Gastrocnemius medialis (tissue), 4 donors: ENCODE data around the gene VDR. TPM values are rescaled to one million over a fixed set of nuclear protein-coding genes. Genes with fewer than 3 reads are reported as not detected.

Source experiments
- ATAC-seq, 2 donors: fragments of 150-250 bp; one replicate each; pipeline ENCODE4 v1.9.1; 2016
- DNase-seq, 2 donors: peaks; one replicate each; pipeline ENCODE4 v3.0.0-alpha.2; 2019
- H3K27ac ChIP-seq, 4 donors: fragments of 200-600 bp; sonication (generic); 1 replicate in 1 of 4; 2 replicates in 3 of 4; pipeline ENCODE4 v1.5.1; 2016 to 2018; ENCODE audit warnings: mild to moderate bottlenecking in 2 of 4, moderate library complexity in 1 of 4
- H3K27me3 ChIP-seq, 3 donors: fragments of 200-600 bp; sonication (generic) in 2 of 3; 1 replicate in 1 of 3; 2 replicates in 2 of 3; pipeline versions ENCODE4 v1.5.1 to v1.6.0; 2016 to 2019; ENCODE audit warnings: mild to moderate bottlenecking in 1 of 3, moderate library complexity in 1 of 3
- H3K36me3 ChIP-seq, 2 donors: fragments of 200-600 bp; sonication (generic) in 1 of 2; one replicate each; pipeline ENCODE4 v1.5.1; 2017 to 2018
- H3K4me1 ChIP-seq, 2 donors: fragments of 200-600 bp; sonication (generic) in 1 of 2; one replicate each; pipeline ENCODE4 v1.5.1; 2016 to 2017; ENCODE audit warnings: mild to moderate bottlenecking in 2 of 2
- H3K4me3 ChIP-seq, 4 donors: fragments of 200-600 bp; sonication (generic) in 3 of 4; 1 replicate in 1 of 4; 2 replicates in 3 of 4; pipeline ENCODE4 v1.5.1; 2016 to 2019; ENCODE audit warnings: mild to moderate bottlenecking in 2 of 4
- H3K9me3 ChIP-seq, 3 donors: fragments of 200-600 bp; sonication (generic) in 2 of 3; 1 replicate in 1 of 3; 2 replicates in 2 of 3; pipeline ENCODE4 v1.5.1; 2016 to 2019
- POLR2A ChIP-seq, 2 donors: fragments of 450-650 bp; IDR thresholded peaks; one replicate each; pipeline ENCODE4 v1.6.1; 2017; ENCODE audit warnings: antibody characterized with exemption in 2 of 2, mild to moderate bottlenecking in 2 of 2, moderate library complexity in 2 of 2
- in situ Hi-C, 4 donors: fragments of 200-750 bp; cut with MboI; loops; one replicate each; pipeline versions ENCODE4 v1.15.0 to v1.8.0; 2017; ENCODE audit warnings: low sequenced_read_pairs in 4 of 4
- intact Hi-C: fragments of 100-400 bp; cut with DNase I; formaldehyde crosslinking; loops from one replicate; pipeline ENCODE4 v1.15.1; 2023; ENCODE audit warnings: low total_unique reads
- total RNA-seq, 4 donors: library from RNA; depleted of rRNA; stranded (reverse); fragments of >200 nt; gene quantifications; one replicate each; pipeline versions ENCODE4 v1.1.0 to v1.2.3, GENCODE V29; 2016
- TF ChIP-seq, protein P1 (sequence below), 5 experiments: fragments of 450-650 bp in 3 of 5; fragments of 200-600 bp in 2 of 5; sonication (generic) in 2 of 5; IDR thresholded peaks in 4 of 5; conservative IDR thresholded peaks in 1 of 5; 1 replicate in 4 of 5; 2 replicates in 1 of 5; pipeline ENCODE4 v1.5.1; 2016 to 2019; ENCODE audit warnings: antibody characterized with exemption in 5 of 5, mild to moderate bottlenecking in 3 of 5, moderate library complexity in 3 of 5

The VDR gene
- total RNA-seq, 4 donors from 2014 or later = 3.2 to 6.1 (median 4.4) TPM

DNA sequence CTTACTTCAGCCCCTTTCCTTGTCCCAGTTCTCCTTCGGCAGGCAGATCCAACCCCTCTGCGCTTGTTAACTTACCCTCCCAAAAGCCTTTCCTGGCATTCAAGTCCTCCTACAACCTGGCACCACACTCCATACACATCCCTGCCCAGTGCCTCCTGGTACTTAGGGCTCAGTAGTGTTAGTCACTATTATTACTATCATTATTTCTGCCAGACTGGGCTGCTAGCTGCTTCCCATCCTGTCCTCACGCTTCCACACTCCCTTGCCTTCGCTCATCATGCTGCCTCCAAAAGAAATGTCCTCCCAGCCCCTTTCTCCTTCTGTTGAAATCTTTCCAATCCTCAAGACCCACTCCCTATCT is 83.5 kb downstream of the VDR start:
- H3K9me3 ChIP-seq = no peaks in the 10 kb centered on the region
- H3K4me1 ChIP-seq = peaks cover 57 to 72% of the 10 kb centered on the region in 2 donors
- H3K27me3 ChIP-seq = no peaks in the 10 kb centered on the region
- DNase-seq (no peak), ATAC-seq (no peak)
- no peak for TF ChIP-seq POLR2A (IDR thresholded peaks at IDR 0.05)
- TF ChIP-seq, protein P1, sequence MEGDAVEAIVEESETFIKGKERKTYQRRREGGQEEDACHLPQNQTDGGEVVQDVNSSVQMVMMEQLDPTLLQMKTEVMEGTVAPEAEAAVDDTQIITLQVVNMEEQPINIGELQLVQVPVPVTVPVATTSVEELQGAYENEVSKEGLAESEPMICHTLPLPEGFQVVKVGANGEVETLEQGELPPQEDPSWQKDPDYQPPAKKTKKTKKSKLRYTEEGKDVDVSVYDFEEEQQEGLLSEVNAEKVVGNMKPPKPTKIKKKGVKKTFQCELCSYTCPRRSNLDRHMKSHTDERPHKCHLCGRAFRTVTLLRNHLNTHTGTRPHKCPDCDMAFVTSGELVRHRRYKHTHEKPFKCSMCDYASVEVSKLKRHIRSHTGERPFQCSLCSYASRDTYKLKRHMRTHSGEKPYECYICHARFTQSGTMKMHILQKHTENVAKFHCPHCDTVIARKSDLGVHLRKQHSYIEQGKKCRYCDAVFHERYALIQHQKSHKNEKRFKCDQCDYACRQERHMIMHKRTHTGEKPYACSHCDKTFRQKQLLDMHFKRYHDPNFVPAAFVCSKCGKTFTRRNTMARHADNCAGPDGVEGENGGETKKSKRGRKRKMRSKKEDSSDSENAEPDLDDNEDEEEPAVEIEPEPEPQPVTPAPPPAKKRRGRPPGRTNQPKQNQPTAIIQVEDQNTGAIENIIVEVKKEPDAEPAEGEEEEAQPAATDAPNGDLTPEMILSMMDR (IDR thresholded peaks at IDR 0.05 in 4 of 5, conservative IDR thresholded peaks at IDR 0.05 in 1 of 5) = no peak
- no peaks in the 10 kb centered on the region for H3K36me3 ChIP-seq
- in situ Hi-C loops (no loop called here), intact Hi-C loops (no loop called here)
- no peak overlapping the region for H3K4me3 ChIP-seq
- peak overlapping the region; percentile 85 to 94 (median 92) for H3K27ac ChIP-seq

DNA sequence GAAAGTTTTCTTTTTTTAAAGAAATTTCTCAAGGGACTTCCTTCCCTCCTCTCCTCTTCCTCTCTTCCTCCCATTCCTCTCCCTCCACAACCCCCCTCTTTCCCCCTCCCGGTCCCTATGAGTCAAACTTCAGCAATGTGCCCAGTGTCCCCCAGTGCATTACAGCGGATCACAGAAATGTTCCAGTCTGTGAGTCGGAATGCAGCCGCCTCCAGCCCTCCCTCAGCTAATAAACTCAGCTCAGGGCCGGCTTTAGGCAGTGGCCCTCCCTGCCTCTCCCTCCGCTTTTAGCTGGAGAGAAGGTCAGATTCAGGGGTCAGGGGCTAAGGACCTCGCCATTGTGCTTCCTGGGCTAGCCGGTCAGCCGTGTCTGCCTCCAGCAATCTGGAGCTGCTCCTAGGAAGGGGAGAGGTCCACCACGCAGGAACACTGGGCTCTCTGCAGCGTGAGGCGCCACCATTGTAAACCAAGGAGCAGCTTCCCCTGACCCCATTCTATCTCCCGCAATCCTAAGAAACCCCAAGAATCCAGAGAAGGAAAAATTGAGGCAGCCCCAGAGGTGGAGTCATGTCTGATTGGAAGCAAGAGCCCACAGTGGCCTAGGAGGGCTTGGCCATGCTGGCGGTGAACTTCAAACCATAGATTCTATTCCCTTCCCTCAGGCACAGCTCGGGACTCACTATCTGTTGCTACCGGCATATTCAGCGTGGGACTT is 84.0 kb downstream of the VDR start:
- in situ Hi-C loops (no loop called here), intact Hi-C loops (no loop called here)
- Histone ChIP-seq H3K27ac (peak overlapping the region; percentile 85 to 94 (median 92)), H3K4me1 (peaks cover 57 to 75% of the 10 kb centered on the region in 2 donors), H3K27me3 (no peaks in the 10 kb centered on the region), H3K9me3 (no peaks in the 10 kb centered on the region), H3K36me3 (no peaks in the 10 kb centered on the region), H3K4me3 (peak overlapping the region; percentile 56 to 89 (median 76))
- peak; percentile 77 to 83 for DNase-seq
- TF ChIP-seq, protein P1 (IDR thresholded peaks at IDR 0.05 in 4 of 5, conservative IDR thresholded peaks at IDR 0.05 in 1 of 5) = no peak
- peak; percentile 24 to 44 for TF ChIP-seq POLR2A (IDR thresholded peaks at IDR 0.05)
- peak; percentile 51 to 53 for ATAC-seq

DNA sequence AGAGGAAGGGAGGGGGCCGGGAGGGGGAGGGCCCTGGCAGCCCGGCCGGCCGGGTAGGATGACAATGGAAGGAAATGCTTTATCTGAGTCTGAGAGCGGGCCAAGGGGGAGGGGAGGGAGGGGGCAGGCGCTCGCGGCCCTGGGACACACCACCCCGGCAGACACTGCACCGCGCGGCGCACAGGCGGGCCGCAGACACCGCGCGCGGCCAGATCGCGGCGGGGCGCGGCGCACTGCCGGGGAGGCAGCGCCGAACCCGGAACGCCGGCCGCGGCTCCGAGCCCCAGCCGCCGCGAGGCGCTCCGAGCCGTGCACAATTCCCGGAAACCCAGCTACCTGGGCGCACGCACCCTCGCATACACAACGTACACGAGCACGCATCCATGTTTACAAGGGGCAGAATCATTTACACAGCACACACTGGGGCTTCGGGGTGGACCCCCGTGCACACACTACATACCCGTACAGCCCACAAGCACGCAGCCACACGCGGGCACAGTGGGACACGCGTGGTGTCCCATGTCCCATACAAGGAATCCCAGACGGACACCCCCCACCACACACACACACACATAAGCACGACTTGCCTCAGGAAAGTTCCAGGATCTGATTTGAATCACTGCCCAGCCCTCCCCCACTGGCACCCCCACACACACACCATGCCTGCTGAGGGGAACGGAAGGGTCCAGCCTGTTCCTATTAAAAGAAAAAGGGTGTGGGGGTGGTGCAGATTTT is 84.7 kb downstream of the VDR start, which contains the start of gene HDAC7:
TSS of gene HDAC7 (minus strand) at position 8 of the 735 bp plus-strand sequence. CDS start 118 bp downstream, outside the sequence.
- H3K4me3 ChIP-seq = peak within 1 kb of the TSS; percentile 69 to 89 (median 81)
- peak; percentile 64 to 68 for TF ChIP-seq POLR2A (IDR thresholded peaks at IDR 0.05)
- TF ChIP-seq, protein P1 (IDR thresholded peaks at IDR 0.05 in 4 of 5, conservative IDR thresholded peaks at IDR 0.05 in 1 of 5) = peak in 2 of 5 experiments; percentile 16 to 23
- H3K4me1 ChIP-seq = peaks cover 62 to 81% of the 10 kb centered on the region in 2 donors
- intact Hi-C loops (loop anchor here (1.0 to 10.0 kb wide), 3 partner anchors 17 to 345 kb away; no protein-coding TSS in a partner anchor), in situ Hi-C loops (no loop called here)
- DNase-seq (peak; percentile 76 to 85), ATAC-seq (peak; percentile 68 to 74)
- no peaks in the 10 kb centered on the region for H3K36me3 ChIP-seq
- no peaks in the 10 kb centered on the region for H3K9me3 ChIP-seq
- H3K27ac ChIP-seq = peak within 1 kb of the TSS; percentile 85 to 94 (median 92)
- H3K27me3 ChIP-seq = no peaks in the 10 kb centered on the region

DNA sequence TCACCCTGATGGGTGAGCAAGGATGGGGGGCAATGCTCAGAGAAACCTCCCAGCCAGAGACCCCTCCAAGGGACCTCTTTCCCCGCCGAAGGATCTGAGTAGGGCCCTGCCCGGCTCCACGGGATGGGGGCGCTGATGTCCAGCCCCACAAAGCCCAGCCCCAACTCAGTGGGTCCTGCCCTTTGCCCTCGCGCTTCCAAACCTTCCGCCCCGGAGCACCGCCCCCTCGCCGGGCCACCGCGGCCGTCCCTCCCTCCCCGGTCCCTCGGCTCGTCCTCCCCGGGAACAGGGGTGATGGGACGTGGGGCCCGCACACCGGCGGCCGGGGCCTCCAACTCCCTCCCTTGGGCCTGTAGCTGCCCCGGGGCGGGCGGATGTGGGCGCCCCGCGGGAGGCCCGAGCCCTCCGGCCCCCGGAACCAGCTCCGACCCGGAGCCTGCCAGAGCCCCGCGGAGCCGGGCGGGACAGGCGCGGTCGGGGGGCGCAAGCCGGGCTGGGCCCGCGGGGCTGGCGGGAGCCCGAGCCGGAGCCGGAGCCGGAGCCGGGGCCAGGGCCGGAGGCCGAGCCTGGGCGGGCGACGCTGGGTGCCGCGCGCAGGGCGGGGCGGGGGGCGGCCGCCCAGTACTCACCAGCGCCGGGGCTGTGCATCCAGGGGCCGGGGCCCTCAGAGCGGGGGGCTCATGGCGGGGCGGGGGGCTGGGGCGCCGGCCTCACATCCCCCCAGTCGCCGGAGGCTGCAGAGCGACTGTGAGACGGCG is 85.5 kb downstream of the VDR start:
- peak overlapping the region; percentile 69 to 89 (median 81) for H3K4me3 ChIP-seq
- peak overlapping the region; percentile 85 to 94 (median 92) for H3K27ac ChIP-seq
- TF ChIP-seq POLR2A (IDR thresholded peaks at IDR 0.05) = peak in 1 of 2 donors; percentile 18
- TF ChIP-seq, protein P1 (IDR thresholded peaks at IDR 0.05 in 4 of 5, conservative IDR thresholded peaks at IDR 0.05 in 1 of 5) = peak in 3 of 5 experiments; percentile 21 to 40 (median 38)
- intact Hi-C loops = loop anchor here (1.0 to 10.0 kb wide), 3 partner anchors 18 to 345 kb away; no protein-coding TSS in a partner anchor
- H3K27me3 ChIP-seq = no peaks in the 10 kb centered on the region
- in situ Hi-C loops = no loop called here
- H3K36me3 ChIP-seq = no peaks in the 10 kb centered on the region
- H3K4me1 ChIP-seq = peaks cover 64 to 82% of the 10 kb centered on the region in 2 donors
- peak; percentile 31 to 33 for ATAC-seq
- DNase-seq = peak in 1 of 2 donors; percentile 61
- no peaks in the 10 kb centered on the region for H3K9me3 ChIP-seq
